Skin epidermis (tissue), 12 donors: ENCODE measurements around the gene PPAN.
A peak's percentile ranks its signal among the peaks of the same experiment; 100 is the strongest.

Experiments
- H3K27ac ChIP-seq, 21 experiments: fragments of 200-600 bp; sonication (generic) in 11 of 21; one replicate each; pipeline ENCODE4 v1.5.0; 2020; ENCODE audit warnings: mild to moderate bottlenecking in 3 of 21, inconsistent platforms in 2 of 21, moderate library complexity in 2 of 21
- H3K4me3 ChIP-seq, 7 experiments: fragments of 200-600 bp; sonication (generic) in 2 of 7; one replicate each; pipeline ENCODE4 v1.5.0; 2020; ENCODE audit warnings: inconsistent platforms in 2 of 7, mild to moderate bottlenecking in 2 of 7, moderate library complexity in 1 of 7

The PPAN gene

GRCh38 chr19:10091895-10092641, 14.1 kb upstream of the PPAN start:
- H3K4me3 ChIP-seq: no peak overlapping the region
- no peak overlapping the region for H3K27ac ChIP-seq

DNA sequence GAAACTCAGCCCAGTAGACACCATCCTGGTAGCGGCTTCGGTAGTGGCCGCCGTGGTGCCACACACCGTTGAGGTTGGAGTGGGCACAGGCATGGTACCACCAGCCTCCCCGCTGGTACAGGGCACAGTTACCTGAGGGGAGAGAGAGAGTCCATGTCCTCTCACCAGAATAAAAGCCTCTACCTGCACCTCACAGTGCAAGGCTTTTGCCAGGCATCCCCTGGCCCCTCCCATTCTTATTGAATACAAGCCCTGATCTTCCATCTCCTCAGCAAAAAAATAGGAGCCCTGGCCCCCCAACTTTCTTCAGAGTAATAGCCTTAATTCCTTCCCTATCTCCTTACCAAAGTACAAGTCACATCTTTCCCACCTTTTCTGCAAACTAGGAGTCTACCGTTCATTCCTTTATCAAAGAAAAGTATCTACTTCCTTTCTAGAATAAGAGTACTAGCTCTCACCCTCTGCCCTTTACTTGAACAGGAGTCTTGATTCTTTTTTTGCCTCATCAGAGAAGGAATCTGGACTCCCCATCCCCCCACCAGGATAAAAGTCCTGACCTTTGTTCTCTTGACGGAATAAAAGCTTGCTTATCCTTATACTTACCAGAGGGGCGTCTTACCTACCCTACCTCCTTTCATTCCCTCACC, 13.4 kb upstream of the PPAN start:
- Histone ChIP-seq H3K27ac (no peak overlapping the region), H3K4me3 (no peak overlapping the region)

- Histone ChIP-seq H3K27ac (no peak overlapping the region), H3K4me3 (no peak overlapping the region)
Observed at GRCh38 chr19:10093295-10094186, 12.6 kb upstream of the PPAN start.

DNA sequence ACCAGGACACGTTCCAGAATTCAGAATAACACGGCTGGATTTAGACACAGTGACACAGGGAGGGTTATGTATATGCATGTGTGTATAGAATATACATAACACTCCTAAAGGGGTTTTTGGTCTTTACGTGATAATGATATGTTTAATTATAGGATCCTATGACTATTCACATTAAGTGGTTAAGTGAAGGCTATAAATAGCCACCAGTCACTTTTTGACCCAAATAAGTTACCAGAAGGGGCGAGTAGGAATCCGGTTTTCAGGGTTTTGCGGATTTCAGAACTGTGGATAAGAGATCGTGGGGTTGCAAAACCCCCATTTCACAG, 10.6 kb upstream of the PPAN start:
- H3K27ac ChIP-seq: peak overlapping the region in 7 of 21 experiments; percentile 20 to 91 (median 64)
- peak overlapping the region in 2 of 7 experiments; percentile 8 to 22 for H3K4me3 ChIP-seq

- Histone ChIP-seq H3K27ac (peak overlapping the region; percentile 26 to 91 (median 77)), H3K4me3 (peak overlapping the region; percentile 29 to 51 (median 45))
Observed at GRCh38 chr19:10095948-10096614, 10.1 kb upstream of the PPAN start.

DNA sequence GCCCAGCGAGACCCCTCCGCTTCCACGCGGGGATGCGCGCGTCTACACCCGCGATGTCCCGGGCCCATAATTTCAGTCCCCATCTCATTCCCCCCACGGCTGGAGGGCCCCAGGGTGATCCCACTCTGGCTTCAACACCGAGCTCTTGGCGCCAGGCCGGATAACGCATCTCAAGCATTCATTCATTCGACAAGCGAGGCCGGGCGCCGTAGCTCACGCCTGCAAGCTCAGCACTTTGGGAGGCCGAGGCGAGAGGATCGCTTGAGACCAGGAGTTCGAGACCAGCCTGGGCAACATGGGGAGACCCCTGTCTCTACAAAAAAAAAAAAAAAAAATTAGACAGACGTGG, 9.6 kb upstream of the PPAN start:
- Histone ChIP-seq H3K4me3 (peak overlapping the region; percentile 29 to 51 (median 45)), H3K27ac (peak overlapping the region; percentile 26 to 91 (median 77))

- Histone ChIP-seq H3K4me3 (no peak overlapping the region), H3K27ac (peak overlapping the region in 3 of 21 experiments; percentile 7 to 77 (median 11))
Observed at GRCh38 chr19:10100163-10100785, 5.9 kb upstream of the PPAN start.

- Histone ChIP-seq H3K27ac (peak overlapping the region in 11 of 21 experiments; percentile 47 to 91 (median 77)), H3K4me3 (no peak overlapping the region)
Observed at GRCh38 chr19:10102787-10103236, 3.4 kb upstream of the PPAN start.

DNA sequence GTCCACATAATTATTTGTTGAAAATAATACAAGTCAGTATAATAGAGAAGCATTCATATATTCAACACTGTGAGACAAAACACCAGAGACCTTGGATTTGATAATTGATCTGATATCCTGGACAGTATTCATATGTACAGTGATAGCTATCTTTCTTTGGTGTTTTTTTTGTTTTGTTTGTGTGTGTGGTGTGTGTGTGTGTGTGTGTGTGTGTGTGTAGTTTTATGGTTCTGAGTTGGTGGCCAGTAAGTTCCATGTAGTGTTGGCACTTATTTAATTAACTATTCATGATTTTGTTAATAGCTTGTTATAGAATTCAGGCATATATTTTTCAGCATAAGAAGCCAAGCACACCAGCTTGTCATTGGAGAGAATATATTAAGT, 2.0 kb upstream of the PPAN start:
- no peak overlapping the region for H3K4me3 ChIP-seq
- peak overlapping the region in 5 of 21 experiments; percentile 6 to 93 (median 76) for H3K27ac ChIP-seq

GRCh38 chr19:10104665-10105508, 1.3 kb upstream of the PPAN start:
- Histone ChIP-seq H3K4me3 (no peak overlapping the region), H3K27ac (peak overlapping the region in 16 of 21 experiments; percentile 12 to 94 (median 79))

DNA sequence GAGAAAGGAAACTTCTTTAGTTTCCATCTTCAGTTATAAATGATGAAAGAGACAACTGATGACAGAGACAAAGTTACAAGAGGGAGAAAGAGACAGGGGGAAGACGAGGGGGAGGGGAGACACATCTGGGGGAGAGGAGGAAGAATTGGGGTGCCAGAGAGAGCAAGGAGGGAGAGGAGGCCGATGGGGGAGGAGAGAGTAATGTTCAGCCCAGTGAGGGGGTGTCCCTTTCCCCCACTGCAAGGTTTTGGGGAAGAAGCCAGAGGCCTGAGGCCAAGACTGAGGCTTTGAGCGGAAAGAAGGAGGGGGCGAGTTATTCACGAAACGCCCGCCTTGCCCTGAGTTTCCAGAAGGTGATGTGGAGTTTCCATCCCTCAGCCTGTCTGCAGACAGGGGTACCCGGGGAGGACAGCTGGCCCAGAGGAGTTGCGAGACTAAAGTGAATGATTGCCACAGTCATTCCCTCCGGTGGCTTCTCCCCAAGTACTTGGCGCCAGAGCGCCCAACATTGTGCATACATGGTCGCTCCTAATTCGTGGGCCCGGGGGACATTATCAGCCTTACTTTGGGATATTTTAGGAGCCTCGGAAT, 558 bp upstream of the PPAN start:
- H3K27ac ChIP-seq: peak overlapping the region in 19 of 21 experiments; percentile 12 to 94 (median 83)
- H3K4me3 ChIP-seq: peak overlapping the region in 6 of 7 experiments; percentile 67 to 92 (median 84)

- Histone ChIP-seq H3K4me3 (peak overlapping the region; percentile 51 to 92 (median 83)), H3K27ac (peak overlapping the region in 11 of 21 experiments; percentile 81 to 96 (median 90))
Observed at GRCh38 chr19:10107254-10107653, 1.1 kb downstream of the PPAN start.

DNA sequence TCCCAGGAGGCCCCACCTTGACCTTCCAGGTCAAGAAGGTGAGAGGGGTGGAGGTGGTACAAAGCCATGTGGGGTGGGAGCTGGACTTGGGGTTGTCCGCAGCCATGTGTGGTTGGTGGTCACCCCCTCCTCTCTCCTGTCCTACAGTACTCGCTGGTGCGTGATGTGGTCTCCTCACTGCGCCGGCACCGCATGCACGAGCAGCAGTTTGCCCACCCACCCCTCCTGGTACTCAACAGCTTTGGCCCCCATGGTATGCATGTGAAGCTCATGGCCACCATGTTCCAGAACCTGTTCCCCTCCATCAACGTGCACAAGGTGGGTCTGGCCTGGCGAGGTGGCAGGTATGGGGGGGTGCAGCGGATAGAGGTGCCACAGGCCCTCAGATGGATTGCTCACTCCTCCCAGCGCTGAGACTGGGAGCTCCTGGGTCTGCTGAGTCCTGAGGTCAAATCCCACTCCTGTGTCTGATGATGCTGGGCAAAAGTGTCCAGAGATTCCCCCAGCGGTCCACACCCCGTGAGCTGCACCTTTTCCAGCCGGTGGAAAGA, 1.7 kb downstream of the PPAN start:
- Histone ChIP-seq H3K27ac (no peak overlapping the region), H3K4me3 (no peak overlapping the region)

DNA sequence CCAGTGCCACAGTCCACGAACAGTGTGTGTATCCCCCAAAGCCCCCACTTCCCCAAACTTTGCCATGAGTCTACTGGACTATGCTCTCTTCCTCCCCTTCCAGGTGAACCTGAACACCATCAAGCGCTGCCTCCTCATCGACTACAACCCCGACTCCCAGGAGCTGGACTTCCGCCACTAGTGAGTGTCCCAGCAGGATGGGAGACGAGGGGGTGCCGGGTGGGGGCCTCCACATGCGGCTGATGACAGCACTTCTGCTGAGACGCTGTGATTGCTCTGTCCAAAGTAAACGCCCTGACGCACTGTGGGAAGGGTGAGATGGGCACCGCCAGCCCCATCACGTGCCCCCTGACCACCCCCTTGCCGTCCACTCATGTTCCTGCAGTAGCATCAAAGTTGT, 3.4 kb downstream of the PPAN start:
- Histone ChIP-seq H3K4me3 (no peak overlapping the region), H3K27ac (no peak overlapping the region)

GRCh38 chr19:10110076-10110971, 4.2 kb downstream of the PPAN start:
- peak overlapping the region in 6 of 21 experiments; percentile 29 to 85 (median 72) for H3K27ac ChIP-seq

DNA sequence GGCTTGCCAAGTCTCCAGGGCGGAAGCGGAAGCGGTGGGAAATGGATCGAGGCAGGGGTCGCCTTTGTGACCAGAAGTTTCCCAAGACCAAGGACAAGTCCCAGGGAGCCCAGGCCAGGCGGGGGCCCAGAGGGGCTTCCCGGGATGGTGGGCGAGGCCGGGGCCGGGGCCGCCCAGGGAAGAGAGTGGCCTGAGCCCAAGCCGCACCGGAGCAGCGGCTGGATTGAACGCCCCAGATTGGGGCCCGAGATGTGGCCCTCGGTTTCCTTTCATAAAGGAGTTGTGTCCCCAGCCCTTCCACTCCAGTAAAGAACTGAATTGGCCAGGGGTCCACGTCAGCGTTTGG, 4.8 kb downstream of the PPAN start:
- H3K27ac ChIP-seq: peak overlapping the region in 9 of 21 experiments; percentile 15 to 85 (median 67)
- no peak overlapping the region for H3K4me3 ChIP-seq

More at GRCh38 chr19:10110076-10110971, 4.2 kb downstream of the PPAN start:
- H3K4me3 ChIP-seq: no peak overlapping the region

GRCh38 chr19:10111405-10111811, 5.2 kb downstream of the PPAN start, which contains the start of gene P2RY11:
Gene P2RY11, plus strand, starts transcription at chr19:10111693. Its CDS starts 29 bp downstream, at chr19:10111722.
- peak within 1 kb of the TSS in 18 of 21 experiments; percentile 14 to 85 (median 59) for H3K27ac ChIP-seq
- H3K4me3 ChIP-seq: peak within 1 kb of the TSS in 2 of 7 experiments; percentile 1 to 10
